Liver (tissue), 3 donors: ENCODE results near the gene CLPSL1.

Experiments used
- CTCF ChIP-seq: fragments of 150-350 bp; IDR thresholded peaks from 2 replicates; pipeline ENCODE4 v1.5.1; 2017; ENCODE audit warnings: improper control_type of control experiment, low read depth, low read length; ENCODE audit not compliant: missing input control
- EGR1 ChIP-seq, 2 donors: IDR thresholded peaks; 2 replicates each; pipeline ENCODE4 v1.6.1; 2016 to 2018; ENCODE audit warnings: antibody characterized with exemption in 2 of 2, low read depth in 2 of 2
- FOXA2 ChIP-seq: IDR thresholded peaks from 2 replicates; pipeline ENCODE4 v1.6.1; 2016; ENCODE audit warnings: antibody characterized with exemption
- JUND ChIP-seq, 2 donors: IDR thresholded peaks; 2 replicates each; pipeline ENCODE4 v1.6.1; 2016; ENCODE audit warnings: antibody characterized with exemption in 2 of 2
- SP1 ChIP-seq: IDR thresholded peaks from 2 replicates; pipeline ENCODE4 v1.6.1; 2018; ENCODE audit warnings: antibody characterized with exemption, mild to moderate bottlenecking
- TF ChIP-seq, protein P1 (sequence below): IDR thresholded peaks from 2 replicates; pipeline ENCODE4 v1.6.1; 2016; ENCODE audit warnings: antibody characterized with exemption
- donor health status: healthy.
- donor health status: healthy.

DNA sequence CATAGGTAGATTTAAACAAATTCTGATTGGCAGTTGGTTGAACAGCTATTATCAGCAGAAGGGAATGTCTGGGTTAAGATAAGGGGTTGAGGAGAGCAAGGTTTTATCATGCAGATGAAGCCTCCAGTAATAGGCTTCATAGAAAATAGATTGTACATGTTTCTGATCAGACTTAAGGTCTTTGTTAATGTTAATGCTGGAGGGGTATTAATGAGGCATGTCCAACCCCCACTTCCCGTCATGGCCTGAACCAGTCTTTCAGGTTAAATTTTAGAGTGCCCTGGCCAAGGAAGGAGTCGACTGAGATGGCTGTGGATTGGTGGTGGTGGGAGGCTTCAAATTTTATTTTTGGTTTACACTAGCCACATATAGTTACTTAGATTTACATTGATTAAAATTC lies 3.4 kb downstream of the CLPSL1 start:
- no peak for TF ChIP-seq CTCF
- no peak for TF ChIP-seq SP1
- TF ChIP-seq JUND (IDR thresholded peaks at IDR 0.05) = no peak
- TF ChIP-seq FOXA2 = no peak
- TF ChIP-seq EGR1 (IDR thresholded peaks at IDR 0.05; ENCODE audit: low read depth in 2 of 2) = no peak
- TF ChIP-seq, protein P1, sequence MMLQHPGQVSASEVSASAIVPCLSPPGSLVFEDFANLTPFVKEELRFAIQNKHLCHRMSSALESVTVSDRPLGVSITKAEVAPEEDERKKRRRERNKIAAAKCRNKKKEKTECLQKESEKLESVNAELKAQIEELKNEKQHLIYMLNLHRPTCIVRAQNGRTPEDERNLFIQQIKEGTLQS = no peak
